ENCODE data around the gene KAZN. TPM values are rescaled to one million over a fixed set of nuclear protein-coding genes. Genes with fewer than 3 reads are reported as not detected.

The KAZN gene
- polyA plus RNA-seq, 1 donor (not counting 4 experiments of a cell fraction or from before 2014, with no cell fraction given), result 5.9 TPM

- DNase-seq (ENCODE audit: low read depth, low spot score) (no peak), FAIRE-seq (peak; percentile 41)
- no peak for TF ChIP-seq CTCF (optimal IDR thresholded peaks at IDR 0.05 in 1 of 3, IDR thresholded peaks at IDR 0.05 in 1 of 3, conservative IDR thresholded peaks at IDR 0.05 in 1 of 3; ENCODE audit: extremely low read depth in 1 of 3, insufficient read depth in 2 of 3, low read length in 3 of 3)
- Histone ChIP-seq H3K4me1 (ENCODE audit: control insufficient read depth, extremely low read depth, insufficient read depth, low read length) (peaks cover 17% of the 10 kb centered on the region), H2AFZ (ENCODE audit: control insufficient read depth, low read length) (no peak overlapping the region), H4K20me1 (ENCODE audit: control insufficient read depth, extremely low read depth, insufficient read depth, low read length) (peaks cover 3% of the 10 kb centered on the region), H3K9ac (ENCODE audit: control insufficient read depth, extremely low read depth, insufficient read depth, low read length) (no peak overlapping the region), H3K79me2 (ENCODE audit: control insufficient read depth, insufficient read depth, low read length) (peaks cover 3% of the 10 kb centered on the region), H3K27me3 (ENCODE audit: control insufficient read depth, extremely low read depth, insufficient read depth, low read length) (no peaks in the 10 kb centered on the region), H3K4me3 (ENCODE audit: control insufficient read depth in 2 of 3, extremely low read depth in 1 of 3, insufficient read depth in 2 of 3, low read depth in 1 of 3, low read length in 3 of 3) (no peak overlapping the region), H3K9me1 (ENCODE audit: control insufficient read depth, extremely low read depth, insufficient read depth, low read length) (peaks cover 5% of the 10 kb centered on the region), H3K36me3 (ENCODE audit: control insufficient read depth in 2 of 2, extremely low read depth in 1 of 2, insufficient read depth in 2 of 2, low read length in 2 of 2) (no peaks in the 10 kb centered on the region), H3K27ac (ENCODE audit: control insufficient read depth, insufficient read depth, low read length) (no peak overlapping the region), H3K9me3 (ENCODE audit: control insufficient read depth, low read depth, low read length) (no peaks in the 10 kb centered on the region), H3K4me2 (ENCODE audit: control insufficient read depth, extremely low read depth, insufficient read depth, low read depth, low read length) (no peak overlapping the region)
- dilution Hi-C loops (cut with MboI; ENCODE audit: extremely low pct_ligation_motif_present, low sequenced_read_pairs), result no loop called here
Measured at GRCh38 chr1:15016001-15016400, 417.5 kb downstream of the KAZN start.

GRCh38 chr1:15016526-15016925 lies 418.0 kb downstream of the KAZN start:
- FAIRE-seq, result no peak
- TF ChIP-seq EZH2 (IDR thresholded peaks at IDR 0.05; ENCODE audit: low read length) (no peak), CTCF (optimal IDR thresholded peaks at IDR 0.05 in 1 of 3, IDR thresholded peaks at IDR 0.05 in 1 of 3, conservative IDR thresholded peaks at IDR 0.05 in 1 of 3; ENCODE audit: extremely low read depth in 1 of 3, insufficient read depth in 2 of 3, low read length in 3 of 3) (no peak)

More at GRCh38 chr1:15016526-15016925, 418.0 kb downstream of the KAZN start:
- no peak overlapping the region for H2AFZ ChIP-seq (ENCODE audit: control insufficient read depth, low read length)
- no peak for DNase-seq (ENCODE audit: low read depth, low spot score)
- H3K4me2 ChIP-seq (ENCODE audit: control insufficient read depth, extremely low read depth, insufficient read depth, low read depth, low read length), result no peak overlapping the region
- H3K9me3 ChIP-seq (ENCODE audit: control insufficient read depth, low read depth, low read length), result no peaks in the 10 kb centered on the region
- H3K79me2 ChIP-seq (ENCODE audit: control insufficient read depth, insufficient read depth, low read length), result peaks cover 4% of the 10 kb centered on the region
- peaks cover 3% of the 10 kb centered on the region for H4K20me1 ChIP-seq (ENCODE audit: control insufficient read depth, extremely low read depth, insufficient read depth, low read length)
- peaks cover 22% of the 10 kb centered on the region for H3K4me1 ChIP-seq (ENCODE audit: control insufficient read depth, extremely low read depth, insufficient read depth, low read length)
- no peaks in the 10 kb centered on the region for H3K36me3 ChIP-seq (ENCODE audit: control insufficient read depth in 2 of 2, extremely low read depth in 1 of 2, insufficient read depth in 2 of 2, low read length in 2 of 2)
- peaks cover 5% of the 10 kb centered on the region for H3K9me1 ChIP-seq (ENCODE audit: control insufficient read depth, extremely low read depth, insufficient read depth, low read length)
- dilution Hi-C loops (cut with MboI; ENCODE audit: extremely low pct_ligation_motif_present, low sequenced_read_pairs), result no loop called here
- H3K27ac ChIP-seq (ENCODE audit: control insufficient read depth, insufficient read depth, low read length), result no peak overlapping the region
- no peak overlapping the region for H3K4me3 ChIP-seq (ENCODE audit: control insufficient read depth in 2 of 3, extremely low read depth in 1 of 3, insufficient read depth in 2 of 3, low read depth in 1 of 3, low read length in 3 of 3)
- H3K27me3 ChIP-seq (ENCODE audit: control insufficient read depth, extremely low read depth, insufficient read depth, low read length), result no peaks in the 10 kb centered on the region
- no peak overlapping the region for H3K9ac ChIP-seq (ENCODE audit: control insufficient read depth, extremely low read depth, insufficient read depth, low read length)
